HG03442 (cell line): Measurements from ENCODE around the gene DCHS2.

ENCODE experiments used
- ATAC-seq: cut with Tn5 transposase; IDR thresholded peaks from one replicate; pipeline ENCODE4 v1.9.1; 2021; ENCODE audit warnings: mild to moderate bottlenecking, moderate library complexity; ENCODE audit not compliant: unreplicated experiment

Gene DCHS2

DNA sequence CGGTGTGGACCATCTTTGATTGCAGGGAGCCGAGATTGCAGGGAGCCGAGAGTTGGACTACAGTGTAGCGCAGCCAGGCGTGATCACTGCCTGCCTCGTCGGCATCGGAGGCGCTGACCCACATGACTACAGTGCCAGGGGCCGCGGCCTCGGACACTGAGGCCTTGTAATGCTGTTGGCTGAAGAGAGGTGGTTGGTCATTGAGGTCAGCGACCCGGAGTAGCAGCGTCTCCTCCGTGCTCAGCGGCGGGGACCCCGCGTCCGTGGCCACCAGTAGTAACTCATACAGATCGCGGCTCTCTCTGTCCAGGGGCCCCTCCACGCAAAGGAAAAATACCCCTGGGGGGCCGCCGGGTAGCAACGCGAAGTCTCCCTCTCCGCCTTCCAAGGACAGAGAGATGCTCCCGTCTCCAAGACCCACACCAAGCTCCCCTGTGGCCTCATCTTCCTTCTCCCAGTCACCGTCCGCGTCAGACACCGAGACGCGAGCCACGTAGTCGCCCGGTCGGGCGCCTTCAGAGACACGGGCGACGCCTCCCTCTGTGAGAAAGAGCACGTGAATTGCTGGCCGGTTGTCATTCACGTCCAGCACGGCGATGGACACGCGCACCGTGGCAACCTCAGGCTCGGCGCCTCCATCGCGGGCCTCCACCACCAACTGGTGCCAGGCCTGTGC, 1.9 kb downstream of the DCHS2 start:
- no peak for ATAC-seq

DNA sequence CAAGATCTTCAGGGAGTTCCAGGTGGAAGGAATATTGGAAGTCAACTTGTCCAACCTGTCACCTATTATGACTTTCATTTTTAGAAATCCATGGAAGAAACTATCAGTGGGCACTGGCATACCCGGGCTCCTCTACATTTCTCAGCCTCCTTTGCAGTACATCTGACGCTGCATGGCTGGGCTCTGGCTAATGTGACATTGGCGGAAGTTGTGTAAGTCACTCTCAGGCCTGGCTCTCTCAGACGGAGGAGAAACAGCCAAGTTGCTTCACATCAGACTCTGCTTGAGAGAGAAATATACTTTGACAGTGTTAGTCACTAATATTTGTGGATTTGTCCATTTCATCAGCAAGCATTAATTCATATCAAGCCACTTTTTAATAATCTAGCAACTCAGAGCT, 4.5 kb downstream of the DCHS2 start:
- no peak for ATAC-seq

DNA sequence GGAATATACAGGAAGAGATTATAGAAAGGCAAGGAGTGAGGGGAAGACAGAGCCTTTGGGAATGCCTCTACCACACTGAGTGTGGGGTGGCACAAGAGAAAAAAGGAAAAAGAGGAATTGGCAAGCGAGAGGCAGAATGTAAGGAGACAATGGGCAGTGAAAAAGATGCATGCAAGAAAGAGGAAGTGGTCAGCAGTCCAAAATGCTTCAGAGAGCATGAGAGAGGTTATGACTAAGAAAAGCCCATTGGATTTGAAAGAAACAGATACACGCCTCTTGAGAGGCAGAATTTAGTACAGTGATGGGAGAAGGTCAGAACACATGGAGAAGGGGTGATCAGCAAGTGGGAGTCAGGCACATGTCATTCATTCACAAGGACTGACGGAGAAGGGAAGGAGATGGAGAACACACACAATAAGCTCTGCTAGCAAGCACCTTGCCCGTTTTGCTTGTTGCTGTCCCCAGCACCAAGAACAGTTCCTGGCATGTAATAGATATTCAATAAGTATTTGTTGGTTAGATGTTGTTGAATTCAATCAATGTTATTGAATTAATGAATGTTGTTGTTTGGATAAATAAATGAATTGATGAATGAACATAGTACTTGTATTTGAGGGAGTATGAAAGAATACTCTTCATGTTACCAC, 6.3 kb downstream of the DCHS2 start:
- peak; percentile 99 for ATAC-seq

DNA sequence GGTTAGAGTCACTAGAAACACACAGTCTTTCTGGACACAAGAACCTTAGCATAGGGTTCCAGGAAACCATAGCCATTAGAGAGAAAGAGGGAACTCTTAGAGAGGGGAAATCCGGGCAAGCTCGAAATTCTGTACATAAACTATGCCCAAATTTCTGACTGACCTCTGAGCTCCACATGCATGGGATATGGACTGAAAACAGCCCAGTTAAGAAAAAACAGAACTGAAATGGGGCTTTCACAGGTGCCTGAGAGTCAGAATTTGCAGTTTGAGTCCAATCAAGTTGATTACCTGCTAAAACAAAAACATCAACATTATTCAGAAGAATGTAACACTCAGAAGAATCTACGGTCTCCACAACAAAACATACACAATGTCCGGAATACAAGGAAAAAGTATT, 13.1 kb downstream of the DCHS2 start:
- no peak for ATAC-seq

DNA sequence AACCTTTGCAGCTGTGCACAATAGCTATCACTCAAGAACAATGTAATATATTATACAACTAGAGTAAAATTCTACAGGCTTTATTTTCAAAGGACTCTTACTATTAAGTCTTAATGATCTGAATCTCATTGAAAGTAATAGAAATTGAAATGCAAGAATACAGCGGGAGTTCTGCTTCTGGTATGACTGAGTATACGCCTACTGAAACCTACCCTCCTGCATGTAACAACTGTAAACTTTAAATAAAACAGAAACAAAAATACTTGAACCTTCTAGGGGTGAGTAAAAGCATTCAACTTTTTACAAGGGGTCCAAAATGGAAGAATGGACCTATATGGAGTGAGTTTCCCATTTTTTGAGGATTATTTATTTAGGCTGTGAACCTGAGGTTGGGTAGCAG, 13.5 kb downstream of the DCHS2 start:
- ATAC-seq: peak; percentile 81

DNA sequence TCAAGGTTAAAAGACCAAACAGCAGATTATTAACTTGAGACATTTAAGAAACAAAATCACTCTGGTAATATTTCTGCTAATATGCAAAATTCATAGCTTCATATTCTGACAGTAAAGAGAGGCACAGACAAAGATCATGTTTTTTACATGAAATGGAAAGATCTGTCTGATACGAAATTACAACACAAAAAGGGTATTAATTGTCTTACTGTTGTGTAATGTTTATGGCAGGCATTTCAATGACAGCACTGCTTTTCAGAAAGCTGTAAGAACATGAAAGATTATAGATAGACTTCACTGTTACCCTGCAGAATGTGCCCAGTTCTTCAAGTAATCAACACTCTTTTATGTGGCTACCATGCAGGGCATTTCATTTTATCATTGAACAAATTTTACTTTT, 15.4 kb downstream of the DCHS2 start:
- ATAC-seq: no peak

DNA sequence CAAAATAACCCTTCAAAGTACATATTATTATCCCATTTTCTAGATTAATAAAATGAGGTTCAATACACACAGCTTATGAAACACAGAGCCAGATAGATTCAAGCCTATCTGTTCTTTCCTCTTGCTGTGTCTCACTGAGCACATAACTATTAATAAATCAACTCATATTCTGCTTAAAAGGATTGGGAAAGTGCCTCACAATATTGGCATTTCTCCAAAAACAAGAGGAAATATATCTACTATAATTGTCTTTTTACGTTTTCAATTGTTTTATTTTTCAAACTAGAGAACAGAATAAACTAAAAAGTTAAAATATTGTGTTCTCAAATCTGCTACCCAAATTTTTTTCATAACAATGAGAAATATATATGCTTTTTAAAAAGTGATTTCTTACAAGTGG, 15.8 kb downstream of the DCHS2 start:
- ATAC-seq: no peak

DNA sequence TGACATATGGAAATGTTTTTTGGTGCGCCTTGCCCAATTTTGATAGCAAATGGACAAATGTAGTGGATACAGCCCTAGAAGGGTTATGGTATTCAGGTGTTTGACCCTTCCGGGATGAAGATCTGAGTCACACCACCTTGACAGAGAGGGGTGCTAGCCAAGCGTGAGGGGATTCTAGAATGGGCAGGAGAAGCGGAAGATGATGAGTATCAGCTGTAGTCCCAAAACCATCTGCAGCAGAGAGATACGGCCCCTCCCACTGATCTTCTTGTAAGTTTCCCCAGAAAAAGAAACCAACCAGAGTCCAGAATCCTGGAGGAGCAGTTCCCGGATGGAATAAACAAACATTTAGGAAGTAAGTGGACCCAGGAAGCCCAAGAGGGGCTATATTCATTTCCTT, 18.1 kb downstream of the DCHS2 start:
- no peak for ATAC-seq

DNA sequence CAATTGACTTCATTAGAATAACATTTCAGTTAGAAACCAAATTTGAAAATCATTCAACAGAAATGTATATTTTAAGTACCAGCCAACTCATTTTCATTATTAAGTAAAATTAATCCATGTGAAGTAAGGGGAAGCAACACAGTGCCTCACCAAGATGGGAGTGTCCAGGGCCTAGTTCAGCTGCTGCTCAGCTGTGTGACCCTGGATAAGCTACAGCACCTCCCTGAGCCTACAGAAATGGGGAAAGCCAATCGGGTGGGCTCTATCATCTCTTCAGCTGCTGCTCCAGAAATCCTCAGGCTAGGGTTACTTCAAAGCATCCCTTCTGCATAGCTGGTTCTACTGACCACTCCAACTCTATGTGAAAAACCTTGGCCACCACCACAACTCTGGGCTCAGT, 18.7 kb downstream of the DCHS2 start:
- ATAC-seq: no peak

DNA sequence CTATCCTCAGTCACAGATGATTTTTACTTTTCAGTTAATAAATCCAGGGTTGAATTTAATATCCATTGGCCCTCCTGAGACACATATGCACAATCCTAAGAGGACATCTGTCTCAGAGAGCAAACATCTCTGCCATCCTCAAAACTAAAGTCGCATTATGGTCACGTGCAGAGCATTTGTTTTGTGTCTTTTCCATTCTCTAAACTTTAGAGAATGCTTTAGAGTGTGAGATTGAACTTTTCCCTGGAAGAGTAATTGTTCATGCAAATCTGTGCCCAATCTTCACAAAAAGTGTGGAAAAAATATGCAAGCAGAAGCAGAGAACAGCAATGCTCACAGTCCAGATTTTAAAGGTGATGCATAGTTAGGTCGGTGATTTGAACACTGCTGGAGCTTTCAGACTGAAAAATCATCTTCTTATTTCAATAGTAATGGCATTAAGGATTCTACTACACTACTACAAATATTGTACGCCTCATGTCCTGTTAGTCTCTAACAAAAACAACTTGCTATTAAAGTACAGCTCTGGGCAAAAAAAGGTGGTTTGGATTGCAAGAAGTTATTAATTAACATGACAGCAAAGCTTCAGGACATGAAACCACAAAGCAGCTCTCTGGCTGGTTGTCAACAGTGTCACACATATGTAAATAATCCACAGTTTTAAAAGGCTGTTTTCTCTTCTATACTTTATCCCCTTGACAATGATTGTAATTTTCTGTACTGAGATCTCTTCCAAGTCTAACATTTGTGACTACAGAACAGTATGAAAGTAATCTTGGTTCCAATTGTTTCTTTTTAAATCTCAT, 19.9 kb downstream of the DCHS2 start:
- peak; percentile 37 for ATAC-seq

DNA sequence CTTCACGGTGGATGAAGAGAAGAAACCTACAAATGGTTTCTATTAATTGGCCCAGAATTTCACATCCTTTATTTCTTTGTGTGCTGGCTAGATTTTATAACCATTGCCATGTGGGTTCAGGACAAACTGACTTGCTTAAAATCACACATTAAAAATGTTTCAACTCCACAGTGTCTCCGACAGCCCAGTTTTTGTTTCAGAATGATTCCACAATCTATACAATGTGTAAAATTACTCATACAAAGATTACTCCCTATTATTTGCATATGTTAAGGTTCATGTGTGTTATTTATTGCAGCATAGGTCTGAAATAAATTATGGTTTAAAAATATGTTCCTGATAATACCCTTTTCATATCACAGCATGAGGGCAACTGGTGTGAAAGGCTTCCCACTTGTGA, 20.6 kb downstream of the DCHS2 start:
- peak; percentile 89 for ATAC-seq

DNA sequence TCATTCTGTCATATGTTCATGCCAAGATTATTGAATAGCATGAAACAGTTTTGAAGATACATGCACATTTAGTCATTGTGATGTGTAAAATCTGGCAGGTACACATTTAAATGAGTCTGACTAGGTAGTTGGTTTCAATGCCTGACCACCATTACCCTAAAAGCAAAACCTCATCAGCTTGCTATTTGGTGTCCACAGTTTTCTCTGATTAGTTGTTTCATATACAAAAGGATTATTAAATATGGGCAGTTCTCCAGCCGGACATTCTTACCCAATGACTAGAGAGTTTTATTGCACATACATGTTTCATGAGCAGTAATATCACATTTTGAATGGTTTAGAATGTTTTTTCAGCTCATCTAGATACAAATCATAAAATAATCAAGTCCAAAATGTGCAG, 23.7 kb downstream of the DCHS2 start:
- ATAC-seq: no peak

DNA sequence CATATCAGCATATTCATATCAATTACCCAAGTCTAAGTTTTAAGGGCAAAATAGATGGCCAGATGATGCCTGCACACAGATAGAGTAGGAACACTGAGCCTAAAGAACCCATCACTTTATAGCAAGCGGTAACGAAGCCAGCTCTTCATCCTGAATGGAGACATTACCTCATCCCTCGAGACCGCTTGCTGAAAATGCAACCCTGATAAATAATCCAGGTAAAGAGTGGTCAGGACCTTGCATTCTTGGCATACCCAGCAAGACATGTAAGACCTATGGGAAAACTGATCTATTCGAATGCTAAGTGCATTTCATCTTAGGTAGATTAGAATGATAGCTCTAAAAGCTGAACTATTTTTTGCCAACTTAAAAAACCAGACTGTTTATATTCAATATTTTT, 25.3 kb downstream of the DCHS2 start:
- no peak for ATAC-seq

DNA sequence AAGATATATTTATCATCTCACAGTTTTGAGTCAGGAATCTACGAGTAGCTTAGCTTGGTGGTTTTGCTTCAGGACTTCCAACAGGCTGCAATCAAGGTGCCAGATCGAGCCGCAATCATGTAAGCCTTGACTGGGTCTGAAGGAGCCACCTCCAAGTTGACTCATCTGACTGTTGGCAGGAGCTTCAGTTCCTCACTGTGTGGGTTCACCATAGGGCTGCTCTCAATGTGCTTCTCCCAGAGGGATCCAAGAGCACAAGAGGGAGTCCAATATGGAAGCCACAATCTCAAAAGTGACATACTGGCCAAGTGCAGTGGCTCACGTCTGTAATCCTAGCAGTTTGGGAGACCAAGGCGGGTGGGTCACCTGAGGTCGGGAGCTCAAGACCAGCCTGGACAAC, 26.5 kb downstream of the DCHS2 start:
- no peak for ATAC-seq

DNA sequence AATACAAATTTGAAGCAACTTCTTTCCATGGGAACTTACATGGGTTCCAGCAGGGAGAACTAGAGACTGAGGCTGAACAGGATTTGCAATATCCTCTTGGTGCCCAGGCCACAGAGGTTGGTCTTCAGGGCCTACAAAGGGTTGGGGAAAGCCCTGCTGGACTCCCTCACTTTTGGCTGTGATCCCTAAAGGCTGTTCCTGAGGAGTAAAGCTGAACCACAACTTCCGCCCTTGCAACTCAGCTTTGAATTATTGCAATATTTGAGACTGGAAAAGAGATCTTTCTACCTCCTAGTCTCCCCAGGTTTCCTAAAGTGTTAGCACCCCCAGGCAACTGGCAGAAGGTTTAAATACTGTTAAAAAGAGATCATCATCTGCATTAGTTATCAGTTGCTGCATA, 26.9 kb downstream of the DCHS2 start:
- ATAC-seq: no peak

DNA sequence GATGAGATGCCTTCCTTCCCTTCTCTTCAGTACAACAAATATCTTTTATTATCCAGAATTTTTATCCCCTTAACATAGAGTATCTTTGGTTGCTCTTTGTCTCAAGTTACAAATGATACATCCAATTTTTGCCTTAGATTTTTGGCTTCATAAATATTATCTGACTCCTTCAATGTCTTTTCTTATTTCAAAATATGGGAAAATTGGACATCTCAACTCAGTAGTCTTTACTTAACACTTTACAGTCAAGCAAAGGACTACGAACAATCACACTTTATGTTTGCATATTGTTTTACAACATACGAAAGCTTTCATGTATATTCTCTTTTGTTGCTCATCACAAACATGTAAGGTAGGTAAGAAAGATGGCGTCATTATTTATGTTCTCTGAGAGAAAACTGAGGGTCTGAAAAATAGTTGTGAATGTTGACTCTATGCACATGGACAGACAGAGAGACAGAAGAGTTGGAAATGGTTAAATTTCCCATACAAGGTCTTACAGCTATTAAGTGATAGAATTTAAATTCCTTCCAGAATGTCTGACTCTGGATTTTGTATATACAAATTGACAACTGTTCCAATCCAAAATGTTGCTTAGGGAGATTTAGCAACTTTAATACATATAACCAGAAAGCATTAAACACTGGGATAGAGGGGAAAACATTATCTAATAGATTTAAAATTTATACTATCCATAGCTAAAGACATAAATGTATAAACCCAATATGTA, 29.4 kb downstream of the DCHS2 start:
- no peak for ATAC-seq

DNA sequence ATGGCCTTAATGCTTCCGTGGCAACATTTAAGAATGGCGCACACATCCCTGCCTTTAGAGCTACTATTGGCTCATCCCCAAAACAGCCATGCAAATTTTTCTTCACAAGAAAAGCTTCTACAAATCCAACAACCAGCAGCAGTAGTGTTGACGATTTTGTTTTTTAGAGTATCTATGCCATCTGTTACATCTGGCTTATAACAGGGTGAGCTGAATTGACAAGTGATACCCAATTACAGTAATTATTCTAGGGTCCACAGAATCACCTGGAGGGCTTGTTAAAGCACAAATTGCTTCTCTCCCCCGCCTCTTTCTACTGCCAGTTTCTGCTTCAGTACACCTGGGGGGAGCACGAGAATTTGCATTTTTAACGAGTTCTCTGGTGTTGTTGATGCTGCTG, 34.1 kb downstream of the DCHS2 start:
- no peak for ATAC-seq

DNA sequence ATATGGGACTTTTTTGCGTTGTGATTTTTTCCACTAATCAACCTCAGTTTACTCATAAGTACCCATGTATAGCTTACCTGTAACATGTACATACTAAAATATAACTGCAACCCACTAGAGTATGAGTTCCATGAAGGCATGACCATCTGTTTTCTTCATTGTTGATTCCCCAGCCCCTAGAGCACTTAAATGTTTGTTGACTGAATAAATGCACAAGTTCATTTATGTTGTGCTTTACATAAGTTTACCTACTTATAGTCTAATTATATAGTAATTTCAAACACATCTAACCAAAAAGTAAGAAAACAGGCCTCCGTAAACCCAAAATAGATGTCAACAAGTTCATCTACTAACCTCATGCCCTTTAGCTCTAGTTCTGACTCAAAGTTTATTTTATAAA, 34.7 kb downstream of the DCHS2 start:
- no peak for ATAC-seq

DNA sequence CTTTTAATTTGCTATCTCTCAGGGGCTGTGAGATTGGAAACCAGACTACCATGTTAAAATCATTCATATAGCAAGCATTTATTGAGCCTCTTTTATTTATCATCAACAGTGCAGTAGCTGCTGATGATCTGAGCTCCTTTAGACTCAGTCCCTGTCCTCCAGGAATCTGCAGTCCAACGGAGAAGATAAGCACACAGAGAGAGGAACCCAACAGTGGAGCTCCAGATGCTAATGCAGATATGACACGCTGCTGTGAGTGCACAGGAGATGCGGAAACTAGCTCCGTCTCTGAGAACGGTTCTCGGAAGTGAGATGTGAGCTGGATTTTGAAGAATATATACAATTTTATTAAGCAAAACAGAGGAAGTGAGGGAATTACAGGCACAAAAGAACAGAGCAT, 35.4 kb downstream of the DCHS2 start:
- ATAC-seq: no peak

DNA sequence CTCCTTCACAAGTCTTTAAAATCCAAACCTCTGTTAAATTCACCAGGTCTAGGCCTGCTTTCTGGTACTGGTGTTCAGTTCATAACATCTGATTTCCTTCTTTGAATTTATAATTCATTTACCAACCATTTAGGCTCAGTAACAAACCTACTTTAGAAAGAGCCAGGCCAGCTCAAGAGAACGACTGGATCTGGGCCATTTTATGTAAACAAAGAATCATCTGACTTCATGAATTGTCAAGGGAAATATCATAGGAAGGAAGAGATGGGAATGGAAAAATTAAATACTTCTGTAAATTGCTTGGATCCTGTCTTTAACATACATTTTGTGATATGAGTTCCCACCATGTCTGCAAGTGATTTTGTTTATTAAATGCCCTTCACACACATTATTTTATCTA, 36.5 kb downstream of the DCHS2 start:
- ATAC-seq: no peak

DNA sequence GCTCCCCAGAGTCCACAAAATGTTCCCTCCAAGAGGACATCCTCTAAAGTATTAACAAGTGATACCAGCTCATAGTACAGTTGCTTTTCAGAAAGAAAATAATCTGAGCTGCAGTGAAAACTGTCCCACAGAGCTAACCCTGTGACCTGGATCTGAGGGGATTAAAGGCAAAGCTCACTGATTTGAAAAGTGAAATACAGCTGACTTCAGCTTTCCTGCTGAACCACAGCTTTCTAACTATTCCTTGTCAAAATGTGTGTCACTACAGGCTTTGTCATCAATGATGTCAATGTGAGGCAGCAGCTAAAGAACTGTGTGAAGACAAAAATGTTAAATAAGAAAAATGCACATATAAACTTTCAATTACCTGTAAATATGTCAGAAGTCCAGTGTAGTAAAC, 36.9 kb downstream of the DCHS2 start:
- no peak for ATAC-seq
